Loucy (cell line): ENCODE data around the gene TRHDE.
A peak's percentile ranks its signal among the peaks of the same experiment; 100 is the strongest.

ENCODE experiments used
- H2AFZ ChIP-seq: fragments of 200-600 bp; sonication (generic); 2 replicates; pipeline ENCODE4 v1.6.0; 2016; ENCODE audit warnings: antibody characterized with exemption, mild to moderate bottlenecking, low read length, moderate library complexity
- H3F3A ChIP-seq: fragments of 200-600 bp; 2 replicates; pipeline ENCODE4 v1.6.0; 2016; ENCODE audit warnings: antibody characterized with exemption, low read depth, mild to moderate bottlenecking
- H3K27me3 ChIP-seq: fragments of 200-600 bp; sonication (generic); 2 replicates; pipeline ENCODE4 v1.6.1; 2014; ENCODE audit warnings: low read length, mild to moderate bottlenecking; ENCODE audit not compliant: insufficient read depth, poor library complexity, severe bottlenecking
- H3K36me3 ChIP-seq: fragments of 200-600 bp; sonication (generic); 2 replicates; pipeline ENCODE4 v1.6.1; 2016; ENCODE audit warnings: low read length; ENCODE audit not compliant: insufficient read depth
- H3K4me1 ChIP-seq: fragments of 200-600 bp; sonication (generic); 2 replicates; pipeline ENCODE4 v1.5.1; 2014; ENCODE audit warnings: low read length, mild to moderate bottlenecking; ENCODE audit not compliant: insufficient read depth, poor library complexity, severe bottlenecking
- H3K4me2 ChIP-seq: fragments of 200-600 bp; sonication (generic); 2 replicates; pipeline ENCODE4 v1.6.0; 2014; ENCODE audit warnings: antibody characterized with exemption, low read length, low read depth, mild to moderate bottlenecking; ENCODE audit not compliant: poor library complexity, severe bottlenecking
- H3K4me3 ChIP-seq: fragments of 200-600 bp; sonication (generic); 2 replicates; pipeline ENCODE4 v1.5.1; 2014; ENCODE audit warnings: low read length, mild to moderate bottlenecking, mixed read lengths; ENCODE audit not compliant: poor library complexity, severe bottlenecking
- H3K79me2 ChIP-seq: fragments of 200-600 bp; sonication (generic); 2 replicates; pipeline ENCODE4 v1.6.1; 2014; ENCODE audit warnings: low read length; ENCODE audit not compliant: insufficient read depth
- H3K9ac ChIP-seq: fragments of 200-600 bp; sonication (generic); 2 replicates; pipeline ENCODE4 v1.6.0; 2014; ENCODE audit warnings: mild to moderate bottlenecking, low read depth, low read length, moderate library complexity; ENCODE audit not compliant: poor library complexity, severe bottlenecking
- H3K9me2 ChIP-seq: fragments of 200-600 bp; sonication (generic); replicated peaks from 2 replicates; pipeline ENCODE4 v1.6.1; 2016; ENCODE audit warnings: low read depth, low read length, mixed read lengths
- H3K9me3 ChIP-seq: fragments of 200-600 bp; sonication (generic); 2 replicates; pipeline ENCODE4 v1.6.1; 2014; ENCODE audit warnings: mild to moderate bottlenecking, antibody characterized with exemption, low read length, low read depth; ENCODE audit not compliant: insufficient read depth
- H4K20me1 ChIP-seq: fragments of 200-600 bp; sonication (generic); 2 replicates; pipeline ENCODE4 v1.6.0; 2014; ENCODE audit warnings: antibody characterized with exemption, low read length, mild to moderate bottlenecking; ENCODE audit not compliant: insufficient read depth, poor library complexity, severe bottlenecking
- EZH2phosphoT487 ChIP-seq: fragments of 200-600 bp; IDR thresholded peaks from 2 replicates; pipeline ENCODE4 v1.6.1; 2018; ENCODE audit warnings: antibody characterized with exemption, mild to moderate bottlenecking, moderate library complexity, borderline replicate concordance
- TF ChIP-seq, protein P1 (sequence below): fragments of 200-600 bp; sonication (generic); conservative IDR thresholded peaks from 2 replicates; pipeline ENCODE4 v1.5.1; 2014; ENCODE audit warnings: mild to moderate bottlenecking, antibody characterized with exemption, low read length

Gene TRHDE

DNA sequence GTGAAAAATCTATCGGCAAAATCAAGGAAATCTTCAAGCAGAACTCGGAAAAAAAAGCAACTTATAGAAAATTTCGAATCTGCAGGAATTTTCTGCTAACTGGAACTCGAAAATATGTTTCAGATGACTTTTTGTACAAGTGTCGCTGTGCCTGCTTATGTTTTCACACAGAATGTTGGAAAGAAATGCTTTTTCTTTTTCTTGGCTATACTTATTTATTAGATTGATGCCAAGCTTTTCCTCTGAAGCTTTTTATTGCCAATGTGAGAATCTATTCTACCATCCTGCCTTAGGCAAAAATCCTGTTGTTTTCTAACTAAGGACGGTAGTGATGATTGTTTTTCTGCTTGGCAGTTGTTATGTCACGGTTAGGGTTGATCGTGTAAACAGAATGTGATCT, 65.8 kb downstream of the TRHDE start:
- Histone ChIP-seq H3K4me3 (no peak overlapping the region), H3K36me3 (no peaks in the 10 kb centered on the region), H3K9me2 (no peaks in the 10 kb centered on the region; the same call in 1 of the 2 replicates), H3F3A (no peaks in the 10 kb centered on the region), H4K20me1 (no peaks in the 10 kb centered on the region), H3K79me2 (no peaks in the 10 kb centered on the region), H3K27me3 (no peaks in the 10 kb centered on the region), H2AFZ (no peak overlapping the region), H3K9me3 (no peaks in the 10 kb centered on the region), H3K4me1 (no peaks in the 10 kb centered on the region), H3K4me2 (no peak overlapping the region), H3K9ac (no peak overlapping the region)
- TF ChIP-seq, protein P1, sequence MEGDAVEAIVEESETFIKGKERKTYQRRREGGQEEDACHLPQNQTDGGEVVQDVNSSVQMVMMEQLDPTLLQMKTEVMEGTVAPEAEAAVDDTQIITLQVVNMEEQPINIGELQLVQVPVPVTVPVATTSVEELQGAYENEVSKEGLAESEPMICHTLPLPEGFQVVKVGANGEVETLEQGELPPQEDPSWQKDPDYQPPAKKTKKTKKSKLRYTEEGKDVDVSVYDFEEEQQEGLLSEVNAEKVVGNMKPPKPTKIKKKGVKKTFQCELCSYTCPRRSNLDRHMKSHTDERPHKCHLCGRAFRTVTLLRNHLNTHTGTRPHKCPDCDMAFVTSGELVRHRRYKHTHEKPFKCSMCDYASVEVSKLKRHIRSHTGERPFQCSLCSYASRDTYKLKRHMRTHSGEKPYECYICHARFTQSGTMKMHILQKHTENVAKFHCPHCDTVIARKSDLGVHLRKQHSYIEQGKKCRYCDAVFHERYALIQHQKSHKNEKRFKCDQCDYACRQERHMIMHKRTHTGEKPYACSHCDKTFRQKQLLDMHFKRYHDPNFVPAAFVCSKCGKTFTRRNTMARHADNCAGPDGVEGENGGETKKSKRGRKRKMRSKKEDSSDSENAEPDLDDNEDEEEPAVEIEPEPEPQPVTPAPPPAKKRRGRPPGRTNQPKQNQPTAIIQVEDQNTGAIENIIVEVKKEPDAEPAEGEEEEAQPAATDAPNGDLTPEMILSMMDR: no peak
- TF ChIP-seq EZH2phosphoT487: no peak

DNA sequence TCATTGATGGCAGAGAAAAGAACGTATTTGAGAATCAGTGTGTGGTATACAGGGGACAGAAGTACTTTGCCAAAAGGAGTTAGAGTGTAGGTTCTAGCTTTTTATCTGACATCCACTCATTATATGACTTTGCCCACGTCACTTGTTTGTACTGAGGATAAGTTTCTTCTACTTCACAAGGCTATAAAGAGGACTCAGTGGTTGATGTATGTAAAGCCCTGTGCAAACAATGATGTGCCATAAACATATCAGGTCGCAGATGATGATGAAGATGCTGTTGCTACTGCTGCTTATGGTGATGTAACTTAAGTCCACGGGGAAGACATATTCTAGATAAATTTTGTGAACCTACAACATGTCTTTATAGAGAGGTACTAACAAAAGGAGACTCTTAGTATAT, 66.3 kb downstream of the TRHDE start:
- Histone ChIP-seq H3K9ac (no peak overlapping the region), H3K4me1 (no peaks in the 10 kb centered on the region), H3K4me2 (no peak overlapping the region), H3F3A (no peaks in the 10 kb centered on the region), H3K79me2 (no peaks in the 10 kb centered on the region), H4K20me1 (no peaks in the 10 kb centered on the region), H3K4me3 (no peak overlapping the region), H3K9me3 (no peaks in the 10 kb centered on the region), H3K27me3 (no peaks in the 10 kb centered on the region), H2AFZ (no peak overlapping the region), H3K9me2 (no peaks in the 10 kb centered on the region; the same call in 1 of the 2 replicates), H3K36me3 (no peaks in the 10 kb centered on the region)
- no peak for TF ChIP-seq EZH2phosphoT487
- TF ChIP-seq, protein P1: no peak

DNA sequence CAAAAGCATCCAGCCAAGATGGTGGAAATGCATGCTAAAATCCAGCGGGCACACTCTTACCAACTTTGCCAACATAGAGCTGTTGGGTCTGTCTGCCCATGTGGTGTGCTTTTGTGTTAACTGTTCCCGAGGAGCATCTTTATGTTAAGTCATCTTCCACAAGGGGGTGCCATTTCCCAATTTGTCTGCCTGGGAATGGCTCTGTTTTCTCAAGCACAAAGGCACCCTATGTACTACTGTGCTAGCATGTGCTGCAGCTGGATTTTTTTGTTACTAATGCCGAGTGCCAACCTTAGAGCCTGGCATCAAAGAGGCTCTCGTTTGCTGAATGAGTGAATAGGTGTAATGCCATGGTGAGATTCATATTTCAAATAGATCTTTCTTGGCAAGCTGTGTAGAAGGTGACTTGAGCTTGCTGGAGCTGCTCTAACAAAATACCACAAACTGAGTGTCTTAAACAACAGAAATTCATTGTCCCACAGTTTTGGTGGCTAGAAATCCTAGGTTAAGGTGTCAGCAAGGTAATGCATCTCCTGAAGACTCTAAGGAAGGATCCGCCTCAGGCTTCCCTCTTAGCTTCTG, 74.3 kb downstream of the TRHDE start:
- Histone ChIP-seq H3K36me3 (no peaks in the 10 kb centered on the region), H3K4me2 (no peak overlapping the region), H2AFZ (peak overlapping the region; percentile 53), H3K4me1 (no peaks in the 10 kb centered on the region), H3K9ac (no peak overlapping the region), H4K20me1 (no peaks in the 10 kb centered on the region), H3K9me3 (no peaks in the 10 kb centered on the region), H3K79me2 (no peaks in the 10 kb centered on the region), H3K4me3 (no peak overlapping the region), H3F3A (no peaks in the 10 kb centered on the region), H3K27me3 (no peaks in the 10 kb centered on the region), H3K9me2 (no peaks in the 10 kb centered on the region)
- TF ChIP-seq EZH2phosphoT487: no peak
- TF ChIP-seq, protein P1: peak; percentile 76
